Right lobe of liver (tissue), 4 donors: ENCODE measurements around the gene RGS6.

Experiments
- CTCF ChIP-seq, 4 donors: fragments of 200-600 bp in 3 of 4; fragments of 450-650 bp in 1 of 4; IDR thresholded peaks; one replicate each; pipeline versions ENCODE4 v1.5.1 to v1.8.0; 2016 to 2022; ENCODE audit warnings: antibody characterized with exemption in 4 of 4, mild to moderate bottlenecking in 2 of 4
- POLR2A ChIP-seq: fragments of 450-650 bp; IDR thresholded peaks from one replicate; pipeline ENCODE4 v1.6.1; 2017; ENCODE audit warnings: antibody characterized with exemption, mild to moderate bottlenecking
- donor health status: DM: no; HTN: no; CAD: no.
- donor health status: DM: no; HTN: no; CAD: no.
- donor health status: DM: no; HTN: yes; CAD: no.

- TF ChIP-seq CTCF (IDR thresholded peaks at IDR 0.05): no peak
- TF ChIP-seq POLR2A: no peak
These were observed 148.9 kb downstream of the RGS6 start for GRCh38 chr14:72081137-72081536.
